T-cell (primary cell): ENCODE measurements around the gene SNX27. TPM values are rescaled to one million over a fixed set of nuclear protein-coding genes. Genes with fewer than 3 reads are reported as not detected.
"Not testable (repeated sequence)": the region's sequence is repeated elsewhere in the genome, so short reads cannot be mapped to it uniquely, and the experiment has no call there.

Experiments used
- ATAC-seq, 4 experiments: fragments of 200-7000 bp in 3 of 4; fragments of 150-1000 bp in 1 of 4; cut with Tn5 transposase; replicated peaks in 1 of 4; 1 replicate in 3 of 4; 2 replicates in 1 of 4; pipeline ENCODE4 v1.10.0; 2021; ENCODE audit warnings: moderate library complexity in 3 of 4, mild to moderate bottlenecking in 2 of 4, moderate number of reproducible peaks in 1 of 4
- CTCF ChIA-PET, 2 donors: fragments of 300-600 bp; sonication (Branson Sonifier 250); formaldehyde crosslinking; loops; one replicate each; lab custom pipeline; 2022; ENCODE audit warnings: antibody characterized with exemption in 2 of 2; lab: Charles Lee
- POLR2A ChIA-PET, 2 donors: fragments of 300-600 bp; sonication (Branson Sonifier 250); formaldehyde crosslinking; loops; one replicate each; lab custom pipeline; 2022; ENCODE audit warnings: antibody characterized with exemption in 2 of 2; lab: Charles Lee
- DNase-seq, 35 experiments: peaks; one replicate each; pipeline versions ENCODE4 v3.0.0 to v3.0.0-alpha.2; 2013 to 2023
- H3K27ac ChIP-seq: one replicate; pipeline ENCODE4 v1.5.1; 2013; ENCODE audit warnings: low read length
- H3K27me3 ChIP-seq, 2 experiments: replicated peaks in 1 of 2; 1 replicate in 1 of 2; 2 replicates in 1 of 2; pipeline versions ENCODE4 v1.6.1 to v1.7.0; 2013; ENCODE audit warnings: low read length in 1 of 2, mixed read lengths in 1 of 2; ENCODE audit not compliant: control insufficient read depth in 2 of 2, insufficient read depth in 2 of 2; ENCODE audit errors: extremely low read depth in 1 of 2
- H3K36me3 ChIP-seq, 2 donors: 1 replicate in 1 of 2; 2 replicates in 1 of 2; pipeline versions ENCODE4 v1.6.1 to v1.7.0; 2013; ENCODE audit warnings: low read length in 1 of 2; ENCODE audit not compliant: control insufficient read depth in 2 of 2, insufficient read depth in 1 of 2; ENCODE audit errors: extremely low read depth in 1 of 2
- H3K4me1 ChIP-seq, 2 experiments: 1 replicate in 1 of 2; 2 replicates in 1 of 2; pipeline versions ENCODE4 v1.6.1 to v1.7.0; 2013; ENCODE audit warnings: low read length in 2 of 2, mixed read lengths in 1 of 2; ENCODE audit not compliant: insufficient read depth in 2 of 2, control insufficient read depth in 1 of 2; ENCODE audit errors: extremely low read depth in 1 of 2
- H3K4me3 ChIP-seq, 2 donors: 1 replicate in 1 of 2; 2 replicates in 1 of 2; pipeline versions ENCODE4 v1.5.1 to v1.7.0; 2013; ENCODE audit warnings: mild to moderate bottlenecking in 2 of 2, low read length in 1 of 2, moderate library complexity in 1 of 2; ENCODE audit not compliant: control insufficient read depth in 1 of 2; ENCODE audit errors: extremely low read depth in 1 of 2
- H3K9me3 ChIP-seq: 2 replicates; pipeline ENCODE4 v1.7.0; 2013
- H3K27ac Mint-ChIP-seq, 2 donors: one replicate each; pipeline ENCODE4 v1.8.0; 2020 to 2021; ENCODE audit warnings: mild to moderate bottlenecking in 2 of 2, mixed read lengths in 2 of 2
- H3K27me3 Mint-ChIP-seq, 2 donors: one replicate each; pipeline ENCODE4 v1.8.0; 2021 to 2022; ENCODE audit warnings: mixed read lengths in 2 of 2
- H3K36me3 Mint-ChIP-seq: one replicate; pipeline ENCODE4 v1.8.0; 2021; ENCODE audit warnings: mixed read lengths
- H3K4me1 Mint-ChIP-seq, 3 donors: one replicate each; pipeline ENCODE4 v1.8.0; 2020 to 2022; ENCODE audit warnings: mixed read lengths in 3 of 3, mild to moderate bottlenecking in 1 of 3
- H3K4me3 Mint-ChIP-seq, 3 donors: one replicate each; pipeline ENCODE4 v1.8.0; 2020 to 2022; ENCODE audit warnings: mild to moderate bottlenecking in 3 of 3, mixed read lengths in 3 of 3, moderate library complexity in 3 of 3
- H3K9me3 Mint-ChIP-seq, 3 donors: one replicate each; pipeline ENCODE4 v1.8.0; 2020 to 2022; ENCODE audit warnings: mixed read lengths in 3 of 3
- WGBS: methylation state at CpG from one replicate; pipeline ENCODE4 v1.1.5; 2013; ENCODE audit warnings: missing lambda C conversion rate; ENCODE audit not compliant: insufficient coverage; 5-methylcytosine and 5-hydroxymethylcytosine counted together
- total RNA-seq, 35 experiments: library from RNA in 6 of 35; stranded (reverse) in 6 of 35; fragments of 120-200 nt in 1 of 35; gene quantifications; one replicate each; pipeline versions ENCODE4 v1.2.1 to v1.2.4 and lab custom pipeline; 2013 to 2026

SNX27 gene
- total RNA-seq, 5 donors from 2014 or later (not counting 1 experiment from before 2014, with no cell fraction given): 24.2 to 33.6 (median 31.6) TPM

DNA sequence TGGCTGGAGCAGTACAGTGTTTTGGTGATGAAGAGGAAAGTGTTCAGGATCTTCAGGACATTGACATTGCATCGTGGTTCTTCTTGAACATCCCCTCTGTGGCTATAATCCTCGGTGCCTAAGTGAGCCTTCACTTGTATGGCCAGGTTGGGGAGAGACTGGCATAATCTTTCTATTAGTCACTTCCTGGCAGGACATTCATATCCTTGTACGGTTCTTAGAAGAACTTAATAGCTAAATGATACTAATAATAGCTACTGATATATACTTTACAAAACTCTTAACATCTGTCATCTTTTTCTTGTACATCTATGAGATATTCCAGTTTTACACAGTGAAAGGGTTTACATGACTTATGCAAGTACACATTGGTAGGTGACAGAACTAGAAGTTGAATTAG, 69.0 kb downstream of the SNX27 start:
- WGBS: no CpG with 5 or more reads among the region's 3 CpGs
- Histone ChIP-seq H3K27ac (no peak overlapping the region), H3K27me3 (no peaks in the 10 kb centered on the region), H3K9me3 (no peaks in the 10 kb centered on the region), H3K4me3 (no peak overlapping the region), H3K36me3 (peaks cover 0 to 38% of the 10 kb centered on the region in 2 donors), H3K4me1 (no peaks in the 10 kb centered on the region)
- CTCF ChIA-PET: interaction anchor here in 1 of 2 donors (0.6 to 0.7 kb wide), 3 partner anchors 101 to 270 kb away, joined by 4 to 10 read pairs (median 8); no protein-coding TSS in a partner anchor
- Mint-ChIP-seq H3K36me3 (peaks cover 40% of the 10 kb centered on the region), H3K9me3 (no peaks in the 10 kb centered on the region), H3K27ac (no peak overlapping the region), H3K4me1 (no peaks in the 10 kb centered on the region), H3K4me3 (no peak overlapping the region), H3K27me3 (no peaks in the 10 kb centered on the region)
- POLR2A ChIA-PET: no interaction called here
- no peak for DNase-seq
- no peak for ATAC-seq

- Mint-ChIP-seq H3K36me3 (peaks cover 45% of the 10 kb centered on the region), H3K4me3 (no peak overlapping the region), H3K27me3 (no peaks in the 10 kb centered on the region), H3K4me1 (no peaks in the 10 kb centered on the region), H3K27ac (no peak overlapping the region), H3K9me3 (no peaks in the 10 kb centered on the region)
- Histone ChIP-seq H3K27me3 (no peaks in the 10 kb centered on the region), H3K4me1 (no peaks in the 10 kb centered on the region), H3K27ac (no peak overlapping the region), H3K9me3 (no peaks in the 10 kb centered on the region), H3K36me3 (peaks cover 0 to 43% of the 10 kb centered on the region in 2 donors), H3K4me3 (no peak overlapping the region)
- POLR2A ChIA-PET: no interaction called here
- WGBS: no CpG with 5 or more reads among the region's 2 CpGs
- no peak for ATAC-seq
- CTCF ChIA-PET: no interaction called here
- no peak for DNase-seq
These were observed 70.1 kb downstream of the SNX27 start for GRCh38 chr1:151681923-151682322.

GRCh38 chr1:151682901-151683300, 71.1 kb downstream of the SNX27 start:
- H3K27ac Mint-ChIP-seq, H3K9me3 Mint-ChIP-seq, H3K4me3 Mint-ChIP-seq, H3K4me1 Mint-ChIP-seq, CTCF ChIA-PET, ATAC-seq, H3K27ac ChIP-seq, POLR2A ChIA-PET, H3K27me3 ChIP-seq, H3K9me3 ChIP-seq, H3K27me3 Mint-ChIP-seq, DNase-seq, H3K4me1 ChIP-seq, H3K4me3 ChIP-seq: not testable (repeated sequence)
- WGBS: 92% methylated on average over 4 of the region's 7 CpGs
- peaks cover 0 to 50% of the 10 kb centered on the region in 2 donors for H3K36me3 ChIP-seq
- H3K36me3 Mint-ChIP-seq: peaks cover 47% of the 10 kb centered on the region

DNA sequence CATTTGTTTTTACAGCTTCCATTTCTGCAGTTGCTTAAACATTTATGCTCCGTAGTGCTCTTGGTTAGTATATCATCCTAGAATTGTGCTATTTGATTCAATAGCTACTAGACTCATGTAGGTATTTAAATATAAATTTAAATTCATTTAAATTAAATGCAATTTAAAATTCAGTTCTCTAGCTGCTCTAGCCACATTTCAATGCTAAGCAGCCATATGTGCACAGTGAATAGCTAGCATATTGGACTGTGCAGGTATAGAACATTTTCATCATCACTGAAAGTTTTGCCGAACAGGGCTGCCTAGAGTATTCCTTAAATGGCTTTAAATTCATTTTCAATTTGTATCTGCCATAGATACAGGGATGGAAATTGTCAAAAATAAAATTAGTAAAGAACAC, 72.3 kb downstream of the SNX27 start:
- no peaks in the 10 kb centered on the region for H3K4me1 ChIP-seq
- peaks cover 48% of the 10 kb centered on the region for H3K36me3 Mint-ChIP-seq
- no peak overlapping the region for H3K4me3 ChIP-seq
- no peaks in the 10 kb centered on the region for H3K27me3 Mint-ChIP-seq
- no peak overlapping the region for H3K27ac Mint-ChIP-seq
- no peaks in the 10 kb centered on the region for H3K9me3 ChIP-seq
- H3K27ac ChIP-seq: no peak overlapping the region
- CTCF ChIA-PET: interaction anchor here in 1 of 2 donors (0.5 to 0.6 kb wide), 2 partner anchors 65 to 237 kb away, joined by 4 to 5 read pairs; no protein-coding TSS in a partner anchor
- WGBS: no CpG with 5 or more reads among the region's 2 CpGs
- H3K27me3 ChIP-seq: no peaks in the 10 kb centered on the region
- POLR2A ChIA-PET: interaction anchor here in 1 of 2 donors (0.5 kb wide), 1 partner anchor 480 kb away, joined by 3 read pairs; no protein-coding TSS in a partner anchor
- ATAC-seq: no peak
- no peaks in the 10 kb centered on the region for H3K4me1 Mint-ChIP-seq
- no peak for DNase-seq
- H3K36me3 ChIP-seq: peaks cover 0 to 47% of the 10 kb centered on the region in 2 donors
- H3K9me3 Mint-ChIP-seq: no peaks in the 10 kb centered on the region
- no peak overlapping the region for H3K4me3 Mint-ChIP-seq

DNA sequence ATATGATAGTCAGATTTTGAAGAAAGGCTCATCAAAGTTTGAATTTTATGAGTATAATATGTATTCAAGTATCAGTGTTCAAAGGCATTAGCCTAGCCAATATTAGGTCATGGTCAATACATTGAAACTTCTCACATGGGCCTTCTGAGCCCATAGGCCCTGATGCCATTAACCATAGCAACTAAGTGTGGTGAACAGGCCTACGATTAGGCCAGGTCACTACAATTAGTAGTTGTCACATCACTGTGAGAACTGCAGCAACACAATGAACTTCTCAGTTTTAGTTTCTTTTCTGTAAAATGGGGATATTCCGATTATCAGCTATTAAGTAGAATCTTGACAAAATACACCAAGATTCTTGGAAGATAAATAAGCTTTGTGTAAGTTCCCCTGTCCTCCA, 74.7 kb downstream of the SNX27 start:
- H3K36me3 Mint-ChIP-seq: peaks cover 41% of the 10 kb centered on the region
- CTCF ChIA-PET: no interaction called here
- WGBS: no CpG with 5 or more reads among the region's 2 CpGs
- Histone ChIP-seq H3K36me3 (peaks cover 0 to 37% of the 10 kb centered on the region in 2 donors), H3K9me3 (no peaks in the 10 kb centered on the region), H3K27me3 (no peaks in the 10 kb centered on the region), H3K27ac (no peak overlapping the region), H3K4me1 (no peaks in the 10 kb centered on the region), H3K4me3 (no peak overlapping the region)
- H3K27ac Mint-ChIP-seq: no peak overlapping the region
- H3K27me3 Mint-ChIP-seq: no peaks in the 10 kb centered on the region
- H3K4me3 Mint-ChIP-seq: no peak overlapping the region
- no peaks in the 10 kb centered on the region for H3K9me3 Mint-ChIP-seq
- DNase-seq: no peak
- POLR2A ChIA-PET: interaction anchor here in 1 of 2 donors (0.6 kb wide), 1 partner anchor 231 kb away, joined by 13 read pairs; no protein-coding TSS in a partner anchor
- ATAC-seq: no peak
- H3K4me1 Mint-ChIP-seq: peaks cover 0 to under 1% (median under 1%) of the 10 kb centered on the region in 3 donors

- H3K27me3 ChIP-seq: no peaks in the 10 kb centered on the region
- Mint-ChIP-seq H3K27ac (no peak overlapping the region), H3K36me3 (peaks cover 54% of the 10 kb centered on the region), H3K4me3 (no peak overlapping the region), H3K4me1 (peaks cover 0 to 3% (median 1%) of the 10 kb centered on the region in 3 donors), H3K9me3 (no peaks in the 10 kb centered on the region), H3K27me3 (no peaks in the 10 kb centered on the region)
- ChIA-PET CTCF (interaction anchor here in 1 of 2 donors (0.6 kb wide), 1 partner anchor 32 kb away, joined by 4 read pairs; the partner anchor contains the start of gene RIIAD1), POLR2A (no interaction called here)
- no CpG with 5 or more reads among the region's 4 CpGs for WGBS
- no peak for ATAC-seq
- H3K36me3 ChIP-seq: peaks cover 0 to 48% of the 10 kb centered on the region in 2 donors
- no peak for DNase-seq
- no peak overlapping the region for H3K4me3 ChIP-seq
- no peak overlapping the region for H3K27ac ChIP-seq
- H3K9me3 ChIP-seq: no peaks in the 10 kb centered on the region
- H3K4me1 ChIP-seq: no peaks in the 10 kb centered on the region
These were observed 77.6 kb downstream of the SNX27 start for GRCh38 chr1:151689494-151689893.
